ENCODE data around the gene INPP5A.

DNA sequence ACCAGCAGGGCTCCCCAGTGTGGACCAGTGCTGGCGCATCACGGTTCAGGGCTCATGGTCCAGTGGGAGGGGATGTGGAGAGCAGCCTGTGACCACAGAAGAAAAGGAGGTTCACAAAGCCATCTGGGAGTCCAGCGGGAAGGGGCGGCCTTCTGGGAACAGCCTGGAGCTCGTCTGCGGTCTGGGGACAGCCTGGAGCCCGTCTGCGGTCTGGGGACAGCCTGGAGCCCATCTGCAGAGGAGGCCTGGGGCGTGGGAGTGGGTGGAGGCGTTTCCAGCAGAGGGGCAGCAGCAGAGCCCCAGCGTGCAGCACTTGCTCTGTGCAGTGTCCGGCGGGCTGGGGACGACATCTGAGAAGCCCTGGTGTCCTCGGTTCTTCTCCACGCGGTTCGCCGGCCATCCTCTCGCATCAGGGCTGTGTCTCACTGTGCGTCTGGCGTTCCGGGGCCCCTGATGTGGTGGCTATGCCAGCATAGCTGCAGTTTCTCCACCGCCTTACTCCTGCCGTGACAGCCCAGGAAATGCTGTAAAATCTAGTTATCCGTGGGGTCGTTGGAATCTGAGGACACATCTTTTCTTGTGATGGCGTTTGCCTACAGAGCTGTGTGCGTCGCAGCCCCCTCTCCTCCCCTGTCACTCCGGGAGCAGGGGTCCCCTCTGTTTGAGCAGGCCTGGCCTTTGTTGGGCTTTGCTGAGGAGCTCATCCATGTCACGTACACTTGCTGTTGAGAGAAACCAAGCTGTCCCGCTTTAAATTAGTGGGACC is 104.6 kb downstream of the INPP5A start:
- TF ChIP-seq YY1 (IDR thresholded peaks at IDR 0.05; ENCODE audit: insufficient read depth, insufficient read length) (no peak), SUZ12 (IDR thresholded peaks at IDR 0.05; ENCODE audit: extremely low read depth, insufficient read depth, insufficient read length) (no peak)
